HepG2 (cell line): ENCODE measurements around the gene PJA2.
A peak's percentile ranks its signal among the peaks of the same experiment; 100 is the strongest.

Experiments
- NFATC3 ChIP-seq: sonication (generic); formaldehyde crosslinking; IDR thresholded peaks from 2 replicates; pipeline ENCODE4 v1.5.1; 2020; ENCODE audit warnings: mild to moderate bottlenecking, missing genetic modification reagents
- TF ChIP-seq, protein P1 (sequence below): sonication (generic); formaldehyde crosslinking; IDR thresholded peaks from 2 replicates; pipeline ENCODE4 v1.5.0; 2020; ENCODE audit warnings: mild to moderate bottlenecking, missing genetic modification reagents, moderate library complexity

DNA sequence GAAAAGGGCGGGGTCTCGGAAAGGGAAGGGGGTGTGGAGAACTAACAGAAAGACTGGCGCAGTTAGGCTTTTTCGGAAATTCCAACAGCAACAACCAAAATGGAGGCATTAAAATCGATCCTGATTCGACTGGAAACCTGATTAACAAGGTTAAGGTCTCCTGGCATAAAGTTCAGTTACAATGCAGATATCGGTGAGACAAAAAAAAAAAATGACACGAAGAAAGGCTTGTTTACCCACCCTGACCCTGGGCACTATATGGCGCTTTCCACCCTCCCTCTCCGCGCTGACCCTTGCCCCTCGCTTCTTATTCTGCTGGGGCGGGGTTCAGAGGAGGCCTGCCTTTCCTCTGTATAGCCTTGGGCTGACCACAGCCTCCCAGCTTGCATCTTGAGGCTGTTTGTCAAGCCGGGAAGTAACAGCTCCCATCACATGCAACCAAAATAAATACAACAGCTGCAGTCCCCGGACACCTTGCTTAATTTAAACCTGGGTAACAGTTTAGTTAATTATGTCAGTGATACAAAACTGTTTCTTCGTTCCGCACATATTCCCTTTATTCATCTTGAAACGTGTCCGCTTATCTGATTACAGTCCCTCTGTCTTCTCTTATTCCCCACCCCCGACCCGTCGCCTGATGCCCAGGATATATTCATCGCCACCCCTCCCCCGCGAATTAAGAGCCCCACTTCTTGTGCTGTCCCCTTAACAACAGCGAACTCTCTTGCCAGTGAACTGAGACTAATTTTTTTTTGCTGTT is 795 bp upstream of the PJA2 start:
- no peak for TF ChIP-seq NFATC3
- TF ChIP-seq, protein P1, sequence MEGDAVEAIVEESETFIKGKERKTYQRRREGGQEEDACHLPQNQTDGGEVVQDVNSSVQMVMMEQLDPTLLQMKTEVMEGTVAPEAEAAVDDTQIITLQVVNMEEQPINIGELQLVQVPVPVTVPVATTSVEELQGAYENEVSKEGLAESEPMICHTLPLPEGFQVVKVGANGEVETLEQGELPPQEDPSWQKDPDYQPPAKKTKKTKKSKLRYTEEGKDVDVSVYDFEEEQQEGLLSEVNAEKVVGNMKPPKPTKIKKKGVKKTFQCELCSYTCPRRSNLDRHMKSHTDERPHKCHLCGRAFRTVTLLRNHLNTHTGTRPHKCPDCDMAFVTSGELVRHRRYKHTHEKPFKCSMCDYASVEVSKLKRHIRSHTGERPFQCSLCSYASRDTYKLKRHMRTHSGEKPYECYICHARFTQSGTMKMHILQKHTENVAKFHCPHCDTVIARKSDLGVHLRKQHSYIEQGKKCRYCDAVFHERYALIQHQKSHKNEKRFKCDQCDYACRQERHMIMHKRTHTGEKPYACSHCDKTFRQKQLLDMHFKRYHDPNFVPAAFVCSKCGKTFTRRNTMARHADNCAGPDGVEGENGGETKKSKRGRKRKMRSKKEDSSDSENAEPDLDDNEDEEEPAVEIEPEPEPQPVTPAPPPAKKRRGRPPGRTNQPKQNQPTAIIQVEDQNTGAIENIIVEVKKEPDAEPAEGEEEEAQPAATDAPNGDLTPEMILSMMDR, result peak; percentile 2; the same call in 1 of the 2 replicates
